ENCODE results near the gene LRRC45.
A peak's percentile ranks its signal among the peaks of the same experiment; 100 is the strongest.
"Not testable (repeated sequence)": the region's sequence is repeated elsewhere in the genome, so short reads cannot be mapped to it uniquely, and the experiment has no call there.

Gene LRRC45

GRCh38 chr17:82022981-82023446 is at the start of gene LRRC45:
Gene LRRC45 (plus strand): TSS chr17:82023305. CDS start chr17:82023644, 339 bp downstream.
- DNase-seq (ENCODE audit: low read depth, low spot score) = peak; percentile 100

- no peak for DNase-seq (ENCODE audit: low read depth, low spot score)
Observed at GRCh38 chr17:81973432-81973831, 49.7 kb upstream of the LRRC45 start.

GRCh38 chr17:81976332-81977210 is 46.5 kb upstream of the LRRC45 start:
- DNase-seq (ENCODE audit: low read depth, low spot score) = no peak

GRCh38 chr17:81977211-81977808 is 45.8 kb upstream of the LRRC45 start, which contains the start of gene ASPSCR1:
Gene ASPSCR1 (plus strand): TSS chr17:81977629. CDS start chr17:81977647, 18 bp downstream.
- peak; percentile 82 for DNase-seq (ENCODE audit: low read depth, low spot score)

- DNase-seq (ENCODE audit: low read depth, low spot score) = no peak
Observed at GRCh38 chr17:81978524-81979298, 44.4 kb upstream of the LRRC45 start.

- DNase-seq (ENCODE audit: low read depth, low spot score) = no peak
Observed at GRCh38 chr17:81980122-81980521, 43.0 kb upstream of the LRRC45 start.

GRCh38 chr17:81980707-81981343 is 42.3 kb upstream of the LRRC45 start:
- DNase-seq (ENCODE audit: low read depth, low spot score) = no peak

GRCh38 chr17:81981511-81981910 is 41.6 kb upstream of the LRRC45 start:
- not testable (repeated sequence) for DNase-seq (ENCODE audit: low read depth, low spot score)

GRCh38 chr17:81983011-81983638 is 40.0 kb upstream of the LRRC45 start:
- no peak for DNase-seq (ENCODE audit: low read depth, low spot score)

- DNase-seq (ENCODE audit: low read depth, low spot score) = no peak
Observed at GRCh38 chr17:81983639-81984373, 39.3 kb upstream of the LRRC45 start.

- DNase-seq (ENCODE audit: low read depth, low spot score) = no peak
Observed at GRCh38 chr17:81984773-81985410, 38.2 kb upstream of the LRRC45 start.

GRCh38 chr17:81986606-81987005 is 36.5 kb upstream of the LRRC45 start:
- no peak for DNase-seq (ENCODE audit: low read depth, low spot score)

- no peak for DNase-seq (ENCODE audit: low read depth, low spot score)
Observed at GRCh38 chr17:81987161-81987770, 35.8 kb upstream of the LRRC45 start.

GRCh38 chr17:81990836-81991683 is 32.0 kb upstream of the LRRC45 start:
- DNase-seq (ENCODE audit: low read depth, low spot score) = no peak

GRCh38 chr17:81991684-81992305 is 31.3 kb upstream of the LRRC45 start:
- no peak for DNase-seq (ENCODE audit: low read depth, low spot score)

- no peak for DNase-seq (ENCODE audit: low read depth, low spot score)
Observed at GRCh38 chr17:81992306-81993102, 30.6 kb upstream of the LRRC45 start.

Measured in activated CD4-positive, CD25-positive, alpha-beta regulatory T cell treated with anti-CD3 and anti-CD28 coated beads, Interleukin-2, amount 50 U/mL, for 16 hours (primary cell).